DOHH2 (cell line): Measurements from ENCODE around the gene FKBP1C.

Source experiments
- EZH2phosphoT487 ChIP-seq: fragments of 200-600 bp; sonication (generic); IDR thresholded peaks from 2 replicates; pipeline ENCODE4 v1.6.1; 2017; ENCODE audit warnings: borderline replicate concordance, mild to moderate bottlenecking, antibody characterized with exemption, low read length, moderate library complexity, mixed read lengths
- TF ChIP-seq, protein P1 (sequence below): fragments of 200-600 bp; sonication (generic); IDR thresholded peaks from one replicate; pipeline ENCODE4 v1.5.1; 2014; ENCODE audit warnings: antibody characterized with exemption, mild to moderate bottlenecking, low read depth, low read length; ENCODE audit not compliant: poor library complexity, severe bottlenecking

GRCh38 chr6:63193324-63193723, 17.9 kb upstream of the FKBP1C start:
- TF ChIP-seq, protein P1, sequence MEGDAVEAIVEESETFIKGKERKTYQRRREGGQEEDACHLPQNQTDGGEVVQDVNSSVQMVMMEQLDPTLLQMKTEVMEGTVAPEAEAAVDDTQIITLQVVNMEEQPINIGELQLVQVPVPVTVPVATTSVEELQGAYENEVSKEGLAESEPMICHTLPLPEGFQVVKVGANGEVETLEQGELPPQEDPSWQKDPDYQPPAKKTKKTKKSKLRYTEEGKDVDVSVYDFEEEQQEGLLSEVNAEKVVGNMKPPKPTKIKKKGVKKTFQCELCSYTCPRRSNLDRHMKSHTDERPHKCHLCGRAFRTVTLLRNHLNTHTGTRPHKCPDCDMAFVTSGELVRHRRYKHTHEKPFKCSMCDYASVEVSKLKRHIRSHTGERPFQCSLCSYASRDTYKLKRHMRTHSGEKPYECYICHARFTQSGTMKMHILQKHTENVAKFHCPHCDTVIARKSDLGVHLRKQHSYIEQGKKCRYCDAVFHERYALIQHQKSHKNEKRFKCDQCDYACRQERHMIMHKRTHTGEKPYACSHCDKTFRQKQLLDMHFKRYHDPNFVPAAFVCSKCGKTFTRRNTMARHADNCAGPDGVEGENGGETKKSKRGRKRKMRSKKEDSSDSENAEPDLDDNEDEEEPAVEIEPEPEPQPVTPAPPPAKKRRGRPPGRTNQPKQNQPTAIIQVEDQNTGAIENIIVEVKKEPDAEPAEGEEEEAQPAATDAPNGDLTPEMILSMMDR, result no peak
- TF ChIP-seq EZH2phosphoT487, result no peak
